NCI-H2029 treated with DMSO at 0.1 percent for 48 hours (cell line): ENCODE results near the gene RPH3AL.
"Not testable (repeated sequence)": the region's sequence is repeated elsewhere in the genome, so short reads cannot be mapped to it uniquely, and the experiment has no call there.

Experiments used
- DNase-seq: peaks from one replicate; lab custom pipeline; 2025; lab: John Stamatoyannopoulos, UW

RPH3AL gene

GRCh38 chr17:200586-200985 lies 152.0 kb downstream of the RPH3AL start:
- DNase-seq = no peak

GRCh38 chr17:199806-200545 lies 152.6 kb downstream of the RPH3AL start:
- DNase-seq = peak; percentile 1

GRCh38 chr17:199191-199604 lies 153.4 kb downstream of the RPH3AL start:
- DNase-seq = no peak

- DNase-seq = not testable (repeated sequence)
Observed at GRCh38 chr17:198225-198624, 154.4 kb downstream of the RPH3AL start.

- no peak for DNase-seq
Observed at GRCh38 chr17:197352-197751, 155.3 kb downstream of the RPH3AL start.

GRCh38 chr17:194828-195602 lies 157.6 kb downstream of the RPH3AL start:
- no peak for DNase-seq

- no peak for DNase-seq
Observed at GRCh38 chr17:193841-194806, 158.5 kb downstream of the RPH3AL start.

GRCh38 chr17:193426-193810 lies 159.2 kb downstream of the RPH3AL start:
- DNase-seq = no peak

GRCh38 chr17:192666-193425 lies 159.8 kb downstream of the RPH3AL start:
- DNase-seq = no peak

GRCh38 chr17:189444-189843 lies 163.2 kb downstream of the RPH3AL start:
- no peak for DNase-seq

- DNase-seq = no peak
Observed at GRCh38 chr17:187130-187529, 165.5 kb downstream of the RPH3AL start.

GRCh38 chr17:185445-186138 lies 167.0 kb downstream of the RPH3AL start:
- no peak for DNase-seq

- DNase-seq = no peak
Observed at GRCh38 chr17:183021-183420, 169.6 kb downstream of the RPH3AL start.

- no peak for DNase-seq
Observed at GRCh38 chr17:182050-182751, 170.4 kb downstream of the RPH3AL start.

- DNase-seq = no peak
Observed at GRCh38 chr17:181245-182049, 171.2 kb downstream of the RPH3AL start, which contains the start of gene DOC2B. TSS of gene DOC2B (minus strand) at chr17:181650. CDS start at chr17:181479, 171 bp downstream.

- DNase-seq = no peak
Observed at GRCh38 chr17:180381-181244, 172.0 kb downstream of the RPH3AL start.

- DNase-seq = no peak
Observed at GRCh38 chr17:179781-180380, 172.7 kb downstream of the RPH3AL start.

GRCh38 chr17:179066-179432 lies 173.6 kb downstream of the RPH3AL start:
- DNase-seq = no peak
